SK-N-SH treated with all-trans-retinoic acid at 6 μM for 48 hours (cell line): ENCODE data around the gene FAM184B.

Experiments
- ATAC-seq: fragments of 200-7000 bp; cut with Tn5 transposase; 3 replicates; pipeline ENCODE4 v1.9.1; 2020; ENCODE audit warnings: mild to moderate bottlenecking, moderate library complexity
- ARNTL ChIP-seq: fragments of 450-650 bp; formaldehyde crosslinking; IDR thresholded peaks from 2 replicates; pipeline ENCODE4 v1.5.0; 2020; ENCODE audit warnings: low read depth, mild to moderate bottlenecking, moderate library complexity, borderline replicate concordance
- BACH2 ChIP-seq: fragments of 250-450 bp; sonication (Bioruptor Pico); IDR thresholded peaks from 2 replicates; pipeline ENCODE4 v1.9.0; 2021; ENCODE audit warnings: mild to moderate bottlenecking, borderline replicate concordance
- CSDC2 ChIP-seq: fragments of 250-450 bp; sonication (Bioruptor Pico); IDR thresholded peaks from 2 replicates; pipeline ENCODE4 v1.5.0; 2020; ENCODE audit warnings: mild to moderate bottlenecking, moderate library complexity
- GLIS3 ChIP-seq: fragments of 250-450 bp; sonication (Bioruptor Pico); IDR thresholded peaks from 2 replicates; pipeline ENCODE4 v1.5.0; 2020; ENCODE audit warnings: mild to moderate bottlenecking, moderate library complexity
- ISL1 ChIP-seq: fragments of 250-450 bp; sonication (Bioruptor Pico); IDR thresholded peaks from 2 replicates; pipeline ENCODE4 v2.1.2; 2022; ENCODE audit warnings: mild to moderate bottlenecking, moderate library complexity
- OSR1 ChIP-seq: fragments of 250-450 bp; sonication (Bioruptor Pico); IDR thresholded peaks from 2 replicates; pipeline ENCODE4 v1.8.0; 2022; ENCODE audit warnings: moderate library complexity, mild to moderate bottlenecking, inconsistent platforms
- PPARA ChIP-seq: fragments of 250-450 bp; sonication (Bioruptor Pico); IDR thresholded peaks from 2 replicates; pipeline ENCODE4 v1.5.0; 2020; ENCODE audit warnings: mild to moderate bottlenecking, borderline replicate concordance
- RARB ChIP-seq: fragments of 250-450 bp; sonication (Bioruptor Pico); IDR thresholded peaks from 2 replicates; pipeline ENCODE4 v1.8.0; 2021; ENCODE audit warnings: mild to moderate bottlenecking, moderate library complexity
- SNAI2 ChIP-seq: fragments of 250-450 bp; sonication (Bioruptor Pico); IDR thresholded peaks from 2 replicates; pipeline ENCODE4 v1.5.0; 2020; ENCODE audit warnings: mild to moderate bottlenecking, moderate library complexity
- TCF4 ChIP-seq: fragments of 250-450 bp; sonication (Bioruptor Pico); IDR thresholded peaks from 2 replicates; pipeline ENCODE4 v1.8.0; 2021; ENCODE audit warnings: mild to moderate bottlenecking, moderate library complexity, borderline replicate concordance
- ZFP3 ChIP-seq: fragments of 250-450 bp; sonication (Bioruptor Pico); IDR thresholded peaks from 2 replicates; pipeline ENCODE4 v1.5.0; 2020; ENCODE audit warnings: mild to moderate bottlenecking, moderate library complexity
- ZNF8 ChIP-seq: fragments of 450-650 bp; formaldehyde crosslinking; IDR thresholded peaks from 2 replicates; pipeline ENCODE4 v1.5.0; 2020; ENCODE audit warnings: mild to moderate bottlenecking, moderate library complexity
- TF ChIP-seq, protein P1 (sequence below): fragments of 250-450 bp; sonication (Bioruptor Pico); IDR thresholded peaks from 2 replicates; pipeline ENCODE4 v1.5.1; 2021; ENCODE audit warnings: mild to moderate bottlenecking, moderate library complexity
- TF ChIP-seq, protein P2 (sequence below): fragments of 250-450 bp; sonication (Bioruptor Pico); IDR thresholded peaks from 2 replicates; pipeline ENCODE4 v1.5.0; 2020; ENCODE audit warnings: mild to moderate bottlenecking, moderate library complexity
- TF ChIP-seq, protein P3 (sequence below): fragments of 250-450 bp; sonication (Bioruptor Pico); IDR thresholded peaks from 2 replicates; pipeline ENCODE4 v1.8.0; 2020; ENCODE audit warnings: mild to moderate bottlenecking, moderate library complexity, borderline replicate concordance

The FAM184B gene

DNA sequence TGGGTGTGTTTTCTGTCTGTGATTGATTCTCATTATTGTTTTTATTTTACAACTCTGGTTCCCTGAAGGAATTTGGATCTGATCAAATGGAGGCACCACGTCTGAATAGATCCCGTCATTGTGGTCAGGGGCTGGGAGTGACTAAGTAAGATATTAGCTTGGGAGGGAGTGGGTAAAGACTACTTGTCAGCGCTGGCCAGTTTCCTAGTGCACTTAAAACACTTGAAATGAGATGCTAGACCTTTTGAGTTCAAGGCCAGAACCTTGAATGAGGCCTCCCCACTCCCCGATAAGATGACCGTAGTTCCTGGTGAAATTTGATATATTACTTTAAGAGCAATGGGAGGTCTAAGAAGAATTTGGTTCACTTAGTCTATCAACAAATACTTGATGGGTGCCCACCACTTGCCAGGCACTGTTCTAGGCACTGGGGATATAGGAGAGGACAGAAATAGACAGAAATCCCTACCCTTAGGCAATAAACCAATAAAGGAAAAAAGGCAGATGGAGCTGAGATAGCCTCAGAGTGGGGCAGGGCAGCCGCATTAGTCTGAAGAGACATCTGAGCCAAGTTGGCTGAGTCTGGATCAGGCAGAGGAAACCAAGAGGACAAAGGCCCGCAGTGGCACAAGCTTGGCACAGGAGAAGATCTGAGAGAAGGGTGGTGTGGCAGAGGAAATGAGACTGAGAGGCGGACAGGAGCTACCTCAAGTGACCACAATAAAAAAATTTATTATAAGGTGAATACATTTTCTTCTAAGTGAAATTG, 11.8 kb downstream of the FAM184B start:
- no peak for ATAC-seq
- TF ChIP-seq, protein P1, sequence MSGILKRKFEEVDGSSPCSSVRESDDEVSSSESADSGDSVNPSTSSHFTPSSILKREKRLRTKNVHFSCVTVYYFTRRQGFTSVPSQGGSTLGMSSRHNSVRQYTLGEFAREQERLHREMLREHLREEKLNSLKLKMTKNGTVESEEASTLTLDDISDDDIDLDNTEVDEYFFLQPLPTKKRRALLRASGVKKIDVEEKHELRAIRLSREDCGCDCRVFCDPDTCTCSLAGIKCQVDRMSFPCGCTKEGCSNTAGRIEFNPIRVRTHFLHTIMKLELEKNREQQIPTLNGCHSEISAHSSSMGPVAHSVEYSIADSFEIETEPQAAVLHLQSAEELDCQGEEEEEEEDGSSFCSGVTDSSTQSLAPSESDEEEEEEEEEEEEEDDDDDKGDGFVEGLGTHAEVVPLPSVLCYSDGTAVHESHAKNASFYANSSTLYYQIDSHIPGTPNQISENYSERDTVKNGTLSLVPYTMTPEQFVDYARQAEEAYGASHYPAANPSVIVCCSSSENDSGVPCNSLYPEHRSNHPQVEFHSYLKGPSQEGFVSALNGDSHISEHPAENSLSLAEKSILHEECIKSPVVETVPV (CRISPR knock-in tag): no peak
- TF ChIP-seq ISL1 (no peak), ZNF8 (CRISPR knock-in tag) (no peak), GLIS3 (CRISPR knock-in tag) (no peak), TCF4 (CRISPR knock-in tag) (no peak)

DNA sequence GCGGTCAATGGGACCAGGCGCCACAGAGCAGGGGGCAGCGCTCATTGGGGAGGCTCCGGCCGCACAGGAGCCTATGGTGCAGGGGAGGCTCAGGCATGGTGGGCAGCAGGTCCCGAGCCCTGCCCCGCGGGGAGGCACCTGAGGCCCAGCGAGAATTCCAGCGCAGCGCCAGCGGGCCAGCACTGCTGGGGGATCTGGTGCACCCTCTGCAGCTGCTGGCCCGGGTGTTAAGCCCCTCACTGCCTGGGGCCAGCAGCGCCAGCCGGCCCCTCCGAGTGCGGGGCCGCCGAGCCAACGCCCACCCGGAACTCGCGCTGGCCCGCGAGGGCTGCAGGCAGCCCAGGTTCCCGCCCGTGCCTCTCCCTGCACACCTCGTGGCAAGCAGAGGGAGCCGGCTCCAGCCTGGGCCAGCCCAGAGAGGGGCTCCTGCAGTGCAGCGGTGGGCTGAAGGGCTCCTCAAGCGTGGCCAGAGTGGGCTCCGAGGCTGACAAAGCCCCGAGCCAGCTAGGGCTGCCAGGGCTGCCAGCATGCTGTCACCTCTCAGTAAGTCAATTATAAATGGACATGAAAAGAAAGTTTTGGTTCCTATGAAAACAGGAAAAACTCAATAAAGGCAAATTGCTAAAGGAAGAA, 14.5 kb downstream of the FAM184B start:
- ATAC-seq: no peak
- TF ChIP-seq, protein P2, sequence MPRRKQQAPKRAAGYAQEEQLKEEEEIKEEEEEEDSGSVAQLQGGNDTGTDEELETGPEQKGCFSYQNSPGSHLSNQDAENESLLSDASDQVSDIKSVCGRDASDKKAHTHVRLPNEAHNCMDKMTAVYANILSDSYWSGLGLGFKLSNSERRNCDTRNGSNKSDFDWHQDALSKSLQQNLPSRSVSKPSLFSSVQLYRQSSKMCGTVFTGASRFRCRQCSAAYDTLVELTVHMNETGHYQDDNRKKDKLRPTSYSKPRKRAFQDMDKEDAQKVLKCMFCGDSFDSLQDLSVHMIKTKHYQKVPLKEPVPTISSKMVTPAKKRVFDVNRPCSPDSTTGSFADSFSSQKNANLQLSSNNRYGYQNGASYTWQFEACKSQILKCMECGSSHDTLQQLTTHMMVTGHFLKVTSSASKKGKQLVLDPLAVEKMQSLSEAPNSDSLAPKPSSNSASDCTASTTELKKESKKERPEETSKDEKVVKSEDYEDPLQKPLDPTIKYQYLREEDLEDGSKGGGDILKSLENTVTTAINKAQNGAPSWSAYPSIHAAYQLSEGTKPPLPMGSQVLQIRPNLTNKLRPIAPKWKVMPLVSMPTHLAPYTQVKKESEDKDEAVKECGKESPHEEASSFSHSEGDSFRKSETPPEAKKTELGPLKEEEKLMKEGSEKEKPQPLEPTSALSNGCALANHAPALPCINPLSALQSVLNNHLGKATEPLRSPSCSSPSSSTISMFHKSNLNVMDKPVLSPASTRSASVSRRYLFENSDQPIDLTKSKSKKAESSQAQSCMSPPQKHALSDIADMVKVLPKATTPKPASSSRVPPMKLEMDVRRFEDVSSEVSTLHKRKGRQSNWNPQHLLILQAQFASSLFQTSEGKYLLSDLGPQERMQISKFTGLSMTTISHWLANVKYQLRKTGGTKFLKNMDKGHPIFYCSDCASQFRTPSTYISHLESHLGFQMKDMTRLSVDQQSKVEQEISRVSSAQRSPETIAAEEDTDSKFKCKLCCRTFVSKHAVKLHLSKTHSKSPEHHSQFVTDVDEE: no peak
- TF ChIP-seq, protein P3, sequence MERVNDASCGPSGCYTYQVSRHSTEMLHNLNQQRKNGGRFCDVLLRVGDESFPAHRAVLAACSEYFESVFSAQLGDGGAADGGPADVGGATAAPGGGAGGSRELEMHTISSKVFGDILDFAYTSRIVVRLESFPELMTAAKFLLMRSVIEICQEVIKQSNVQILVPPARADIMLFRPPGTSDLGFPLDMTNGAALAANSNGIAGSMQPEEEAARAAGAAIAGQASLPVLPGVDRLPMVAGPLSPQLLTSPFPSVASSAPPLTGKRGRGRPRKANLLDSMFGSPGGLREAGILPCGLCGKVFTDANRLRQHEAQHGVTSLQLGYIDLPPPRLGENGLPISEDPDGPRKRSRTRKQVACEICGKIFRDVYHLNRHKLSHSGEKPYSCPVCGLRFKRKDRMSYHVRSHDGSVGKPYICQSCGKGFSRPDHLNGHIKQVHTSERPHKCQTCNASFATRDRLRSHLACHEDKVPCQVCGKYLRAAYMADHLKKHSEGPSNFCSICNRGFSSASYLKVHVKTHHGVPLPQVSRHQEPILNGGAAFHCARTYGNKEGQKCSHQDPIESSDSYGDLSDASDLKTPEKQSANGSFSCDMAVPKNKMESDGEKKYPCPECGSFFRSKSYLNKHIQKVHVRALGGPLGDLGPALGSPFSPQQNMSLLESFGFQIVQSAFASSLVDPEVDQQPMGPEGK: no peak
- no peak for TF ChIP-seq RARB (CRISPR knock-in tag)
- TF ChIP-seq ISL1: no peak
- TF ChIP-seq ZNF8 (CRISPR knock-in tag): no peak
- TF ChIP-seq BACH2: no peak
- TF ChIP-seq ZFP3 (CRISPR knock-in tag): no peak
- TF ChIP-seq ARNTL (CRISPR knock-in tag): no peak
- no peak for TF ChIP-seq OSR1

DNA sequence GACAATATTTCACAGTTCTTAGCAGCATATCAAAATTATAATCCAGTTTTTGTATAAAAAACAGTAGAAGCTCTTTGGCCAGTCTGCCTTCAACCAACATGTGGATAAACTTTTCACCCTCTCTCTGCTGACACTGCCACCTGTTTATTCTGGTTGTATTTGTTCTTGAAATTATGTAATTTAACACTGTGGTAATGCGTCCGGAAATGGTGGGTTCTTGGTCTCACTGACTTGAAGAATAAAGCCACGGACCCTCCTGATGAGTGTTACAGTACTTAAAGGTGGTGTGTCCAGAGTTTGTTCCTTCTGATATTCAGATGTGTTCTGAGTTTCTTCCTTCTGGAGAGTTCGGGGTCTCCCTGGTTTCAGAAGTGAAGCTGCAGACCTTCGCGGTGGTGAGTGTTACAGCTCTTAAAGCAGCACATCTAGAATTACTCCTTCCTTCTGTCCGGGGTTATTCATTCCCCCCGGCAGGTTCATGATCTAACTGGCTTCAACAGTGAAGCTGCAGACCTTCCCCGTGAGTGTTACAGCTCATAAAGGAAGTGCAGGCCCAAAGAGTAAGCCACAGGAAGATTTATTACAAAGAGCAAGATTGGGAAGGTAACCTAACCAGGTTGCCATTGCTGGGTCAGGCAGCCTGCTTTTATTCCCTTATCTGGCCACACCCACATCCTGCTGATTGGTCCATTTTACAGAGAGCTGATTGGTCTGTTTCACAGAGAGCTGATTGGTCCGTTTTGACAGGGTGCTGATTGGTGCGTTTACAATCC, 15.7 kb downstream of the FAM184B start:
- TF ChIP-seq ISL1: no peak
- TF ChIP-seq SNAI2 (CRISPR knock-in tag): no peak
- TF ChIP-seq, protein P2: no peak
- no peak for TF ChIP-seq CSDC2 (CRISPR knock-in tag)
- TF ChIP-seq, protein P1 (CRISPR knock-in tag): no peak
- TF ChIP-seq PPARA (CRISPR knock-in tag): no peak
- ATAC-seq: no peak
